ENCODE results near the gene P2RY2. TPM values are rescaled to one million over a fixed set of nuclear protein-coding genes. Genes with fewer than 3 reads are reported as not detected.

The P2RY2 gene
- polyA plus RNA-seq, 3 donors = 2.8 to 24.1 (median 12.7) TPM

DNA sequence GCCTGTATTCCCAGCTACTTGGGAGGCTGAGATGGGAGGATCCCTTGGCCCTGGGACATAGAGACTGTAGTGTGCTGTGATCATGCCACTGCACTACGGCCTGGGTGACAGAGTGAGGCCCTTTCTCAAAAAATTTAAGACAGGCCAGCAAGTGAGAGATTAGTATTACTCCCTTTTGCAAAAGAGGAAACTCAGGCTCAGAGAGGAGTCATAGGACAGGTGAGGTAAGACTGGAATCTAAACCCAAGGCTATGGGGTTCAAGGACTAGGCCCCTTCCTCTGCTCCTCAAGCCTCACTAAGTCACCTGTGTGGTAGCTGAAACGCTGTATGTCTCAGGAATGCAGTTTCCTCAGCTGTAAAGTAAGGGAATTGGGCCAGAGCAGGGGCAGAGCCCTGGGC lies 1.6 kb upstream of the P2RY2 start:
- Histone ChIP-seq H4K20me1 (ENCODE audit: insufficient read depth, low read length) (peaks cover 29% of the 10 kb centered on the region), H3K79me2 (ENCODE audit: insufficient read depth, low read length) (peaks cover 94% of the 10 kb centered on the region), H3K36me3 (replicated peaks in 1 of 2; ENCODE audit: control insufficient read depth in 1 of 2, insufficient read depth in 2 of 2, low read length in 2 of 2) (no peaks in the 10 kb centered on the region), H3K27ac (ENCODE audit: low read depth in 1 of 2, low read length in 2 of 2) (peak overlapping the region; percentile 79 to 82), H3K4me3 (replicated peaks in 1 of 3; ENCODE audit: low read depth in 2 of 3, low read length in 3 of 3) (peak overlapping the region in 1 of 3 experiments; percentile 85), H2AFZ (ENCODE audit: insufficient read depth, low read depth, low read length, poor library complexity, severe bottlenecking) (no peak overlapping the region), H3K9me3 (replicated peaks in 1 of 2; ENCODE audit: control insufficient read depth in 1 of 2, insufficient read depth in 1 of 2, low read length in 2 of 2) (no peaks in the 10 kb centered on the region), H3K4me1 (ENCODE audit: control insufficient read depth in 1 of 2, insufficient read depth in 2 of 2, low read length in 2 of 2) (peaks cover 81 to 86% of the 10 kb centered on the region in 2 donors), H3K9ac (ENCODE audit: insufficient read depth, low read length, poor library complexity, severe bottlenecking) (peak overlapping the region; percentile 80), H3K27me3 (ENCODE audit: control insufficient read depth in 2 of 2, insufficient read depth in 2 of 2, low read length in 2 of 2) (no peaks in the 10 kb centered on the region), H3K4me2 (replicated peaks; ENCODE audit: extremely low read depth, low read length, poor library complexity, severe bottlenecking) (peak overlapping the region; percentile 87)
- peak; percentile 41 to 70 (median 63) for DNase-seq
- intact Hi-C loops (cut with micrococcal nuclease) = loop anchor here in 1 of 2 donors (5.0 kb wide), 1 partner anchor 71 kb away; no protein-coding TSS in a partner anchor
- Mint-ChIP-seq H3K9me3 (no peaks in the 10 kb centered on the region), H3K36me3 (peaks cover 8 to 24% of the 10 kb centered on the region in 2 donors), H3K4me3 (peak overlapping the region; percentile 94 to 98), H3K27ac (peak overlapping the region; percentile 93 to 97 (median 96)), H3K27me3 (ENCODE audit: low read depth in 3 of 3) (peaks cover 0 to 2% (median 0%) of the 10 kb centered on the region in 3 donors), H3K4me1 (peaks cover 86% of the 10 kb centered on the region)
- TF ChIP-seq, protein P1, sequence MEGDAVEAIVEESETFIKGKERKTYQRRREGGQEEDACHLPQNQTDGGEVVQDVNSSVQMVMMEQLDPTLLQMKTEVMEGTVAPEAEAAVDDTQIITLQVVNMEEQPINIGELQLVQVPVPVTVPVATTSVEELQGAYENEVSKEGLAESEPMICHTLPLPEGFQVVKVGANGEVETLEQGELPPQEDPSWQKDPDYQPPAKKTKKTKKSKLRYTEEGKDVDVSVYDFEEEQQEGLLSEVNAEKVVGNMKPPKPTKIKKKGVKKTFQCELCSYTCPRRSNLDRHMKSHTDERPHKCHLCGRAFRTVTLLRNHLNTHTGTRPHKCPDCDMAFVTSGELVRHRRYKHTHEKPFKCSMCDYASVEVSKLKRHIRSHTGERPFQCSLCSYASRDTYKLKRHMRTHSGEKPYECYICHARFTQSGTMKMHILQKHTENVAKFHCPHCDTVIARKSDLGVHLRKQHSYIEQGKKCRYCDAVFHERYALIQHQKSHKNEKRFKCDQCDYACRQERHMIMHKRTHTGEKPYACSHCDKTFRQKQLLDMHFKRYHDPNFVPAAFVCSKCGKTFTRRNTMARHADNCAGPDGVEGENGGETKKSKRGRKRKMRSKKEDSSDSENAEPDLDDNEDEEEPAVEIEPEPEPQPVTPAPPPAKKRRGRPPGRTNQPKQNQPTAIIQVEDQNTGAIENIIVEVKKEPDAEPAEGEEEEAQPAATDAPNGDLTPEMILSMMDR (IDR thresholded peaks at IDR 0.05) = no peak
- 40% methylated on average over 1 of the region's 2 CpGs for WGBS (ENCODE audit: insufficient coverage)

DNA sequence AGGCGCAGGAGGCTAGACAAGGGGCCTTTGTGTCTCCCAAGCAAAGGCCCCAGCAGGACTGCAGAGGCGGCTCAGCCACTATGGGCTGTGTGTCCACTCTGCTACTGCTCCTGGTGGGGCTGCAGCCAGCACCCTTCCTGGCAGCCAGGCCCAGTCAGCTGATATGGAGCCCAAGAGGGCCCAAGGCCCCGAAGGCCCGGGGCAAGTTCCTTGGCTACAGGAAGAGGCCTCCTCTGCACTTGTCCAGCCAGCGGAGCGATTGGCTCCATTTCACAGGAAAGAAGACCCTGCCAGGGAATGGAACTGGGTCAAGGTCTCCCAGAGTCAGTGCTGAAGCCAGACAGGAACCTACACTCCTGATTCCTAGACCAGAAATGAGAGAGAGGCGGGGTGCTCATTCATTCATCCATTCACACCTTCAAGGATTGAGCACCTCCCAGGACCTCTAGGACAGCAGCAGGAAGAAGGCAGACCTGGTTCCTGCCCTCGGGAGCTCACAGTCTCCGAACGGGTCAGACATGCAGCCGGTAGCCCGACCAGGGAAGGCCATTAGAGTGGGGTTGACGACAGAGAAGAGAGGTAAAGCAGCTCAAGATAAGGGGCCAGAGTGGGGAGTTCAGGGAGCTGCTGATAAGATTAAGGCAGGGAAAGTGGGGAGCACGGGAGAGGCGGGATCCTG lies 811 bp upstream of the P2RY2 start:
- TF ChIP-seq, protein P1 (IDR thresholded peaks at IDR 0.05) = no peak
- no peaks in the 10 kb centered on the region for H3K36me3 ChIP-seq (replicated peaks in 1 of 2; ENCODE audit: control insufficient read depth in 1 of 2, insufficient read depth in 2 of 2, low read length in 2 of 2)
- peaks cover 88 to 93% of the 10 kb centered on the region in 2 donors for H3K4me1 ChIP-seq (ENCODE audit: control insufficient read depth in 1 of 2, insufficient read depth in 2 of 2, low read length in 2 of 2)
- Mint-ChIP-seq H3K4me1 (peaks cover 91% of the 10 kb centered on the region), H3K36me3 (peaks cover 9 to 29% of the 10 kb centered on the region in 2 donors), H3K27ac (peak overlapping the region; percentile 93 to 97 (median 96)), H3K27me3 (ENCODE audit: low read depth in 3 of 3) (peaks cover 0 to 2% (median 0%) of the 10 kb centered on the region in 3 donors), H3K9me3 (no peaks in the 10 kb centered on the region), H3K4me3 (peak overlapping the region; percentile 94 to 98)
- peak overlapping the region; percentile 79 to 82 for H3K27ac ChIP-seq (ENCODE audit: low read depth in 1 of 2, low read length in 2 of 2)
- peak overlapping the region; percentile 87 for H3K4me2 ChIP-seq (replicated peaks; ENCODE audit: extremely low read depth, low read length, poor library complexity, severe bottlenecking)
- peak overlapping the region; percentile 80 for H3K9ac ChIP-seq (ENCODE audit: insufficient read depth, low read length, poor library complexity, severe bottlenecking)
- no peaks in the 10 kb centered on the region for H3K27me3 ChIP-seq (ENCODE audit: control insufficient read depth in 2 of 2, insufficient read depth in 2 of 2, low read length in 2 of 2)
- intact Hi-C loops (cut with micrococcal nuclease) = loop anchor here in 1 of 2 donors (5.0 kb wide), 1 partner anchor 70 kb away; no protein-coding TSS in a partner anchor
- peaks cover 37% of the 10 kb centered on the region for H4K20me1 ChIP-seq (ENCODE audit: insufficient read depth, low read length)
- no peak for DNase-seq
- WGBS (ENCODE audit: insufficient coverage) = 58% methylated on average over 12 of the region's 15 CpGs
- peak overlapping the region; percentile 68 for H2AFZ ChIP-seq (ENCODE audit: insufficient read depth, low read depth, low read length, poor library complexity, severe bottlenecking)
- H3K9me3 ChIP-seq (replicated peaks in 1 of 2; ENCODE audit: control insufficient read depth in 1 of 2, insufficient read depth in 1 of 2, low read length in 2 of 2) = no peaks in the 10 kb centered on the region
- peak overlapping the region; percentile 66 to 85 (median 85) for H3K4me3 ChIP-seq (replicated peaks in 1 of 3; ENCODE audit: low read depth in 2 of 3, low read length in 3 of 3)
- H3K79me2 ChIP-seq (ENCODE audit: insufficient read depth, low read length) = peaks cover 97% of the 10 kb centered on the region

All from CD14-positive monocyte (primary cell).